A673 (cell line): ENCODE data around the gene IFNA16. TPM values are rescaled to one million over a fixed set of nuclear protein-coding genes. Genes with fewer than 3 reads are reported as not detected.
"Not testable (repeated sequence)": the region's sequence is repeated elsewhere in the genome, so short reads cannot be mapped to it uniquely, and the experiment has no call there.

Source experiments
- BruUV-seq: library from RNA; stranded (reverse); fragments of 400-500 nt; replicated peaks from 2 replicates; lab custom pipeline; 2021; lab: Mats Ljungman, UMichigan
- CTCF ChIA-PET: fragments of 300-600 bp; sonication (Branson Sonifier 250); formaldehyde crosslinking; loops from one replicate; lab custom pipeline; 2022; ENCODE audit warnings: antibody characterized with exemption; lab: Charles Lee
- POLR2A ChIA-PET: fragments of 300-600 bp; sonication (Branson Sonifier 250); formaldehyde crosslinking; loops from one replicate; lab custom pipeline; 2022; ENCODE audit warnings: antibody characterized with exemption; ENCODE audit not compliant: low non-redundant PET; lab: Charles Lee
- DNase-seq: peaks from one replicate; pipeline ENCODE4 v3.0.0-alpha.2; 2015; ENCODE audit warnings: low spot score
- H3K27ac ChIP-seq: fragments of 200-600 bp; sonication (generic); 2 replicates; pipeline ENCODE4 v1.5.1; 2016; ENCODE audit warnings: mixed run types, low read depth, mild to moderate bottlenecking, mixed read lengths, antibody characterized with exemption, low read length; ENCODE audit not compliant: poor library complexity, severe bottlenecking
- H3K27me3 ChIP-seq: fragments of 200-600 bp; sonication (generic); replicated peaks from 2 replicates; pipeline ENCODE4 v1.6.1; 2017; ENCODE audit warnings: mixed run types, low read depth, mild to moderate bottlenecking, mixed read lengths, antibody characterized with exemption, low read length; ENCODE audit not compliant: insufficient read depth, poor library complexity
- H3K36me3 ChIP-seq: fragments of 200-600 bp; sonication (generic); 2 replicates; pipeline ENCODE4 v1.6.1; 2016; ENCODE audit warnings: mixed run types, mild to moderate bottlenecking, mixed read lengths, antibody characterized with exemption, low read length; ENCODE audit not compliant: insufficient read depth, poor library complexity, severe bottlenecking
- H3K4me1 ChIP-seq: fragments of 200-600 bp; sonication (generic); 2 replicates; pipeline ENCODE4 v1.6.1; 2017; ENCODE audit warnings: mixed run types, mild to moderate bottlenecking, mixed read lengths, antibody characterized with exemption, low read length; ENCODE audit not compliant: insufficient read depth, poor library complexity, severe bottlenecking
- H3K4me3 ChIP-seq: fragments of 200-600 bp; sonication (generic); 2 replicates; pipeline ENCODE4 v1.5.1; 2016; ENCODE audit warnings: low read depth, mixed run types, mild to moderate bottlenecking, mixed read lengths, low read length; ENCODE audit not compliant: poor library complexity, severe bottlenecking
- H3K9me3 ChIP-seq: fragments of 200-600 bp; sonication (generic); 2 replicates; pipeline ENCODE4 v1.6.1; 2016; ENCODE audit warnings: mixed run types, low read depth, mild to moderate bottlenecking, mixed read lengths, antibody characterized with exemption, low read length; ENCODE audit not compliant: poor library complexity, severe bottlenecking
- EZH2 ChIP-seq: fragments of 200-600 bp; sonication (generic); IDR thresholded peaks from 2 replicates; pipeline ENCODE4 v1.6.1; 2017; ENCODE audit warnings: borderline replicate concordance, low read depth, mild to moderate bottlenecking, mixed read lengths, antibody characterized with exemption, low read length; ENCODE audit not compliant: poor library complexity, severe bottlenecking
- intact Hi-C: fragments of 100-400 bp; cut with micrococcal nuclease; formaldehyde crosslinking; loops from one replicate; pipeline ENCODE4 v1.10.0; 2022; ENCODE audit not compliant: unreplicated experiment
- total RNA-seq: library from RNA; stranded (reverse); gene quantifications from 2 replicates; pipeline ENCODE4 v1.2.3, GENCODE V29; 2021
- TF ChIP-seq, protein P1 (sequence below): fragments of 300-800, 200-600 bp; sonication (generic); conservative IDR thresholded peaks from 2 replicates; pipeline ENCODE4 v1.5.1; 2017; ENCODE audit warnings: low read depth, mild to moderate bottlenecking, antibody characterized with exemption, low read length, moderate library complexity, mixed read lengths

IFNA16 gene
- total RNA-seq, 1 experiment from 2014 or later: not detected

DNA sequence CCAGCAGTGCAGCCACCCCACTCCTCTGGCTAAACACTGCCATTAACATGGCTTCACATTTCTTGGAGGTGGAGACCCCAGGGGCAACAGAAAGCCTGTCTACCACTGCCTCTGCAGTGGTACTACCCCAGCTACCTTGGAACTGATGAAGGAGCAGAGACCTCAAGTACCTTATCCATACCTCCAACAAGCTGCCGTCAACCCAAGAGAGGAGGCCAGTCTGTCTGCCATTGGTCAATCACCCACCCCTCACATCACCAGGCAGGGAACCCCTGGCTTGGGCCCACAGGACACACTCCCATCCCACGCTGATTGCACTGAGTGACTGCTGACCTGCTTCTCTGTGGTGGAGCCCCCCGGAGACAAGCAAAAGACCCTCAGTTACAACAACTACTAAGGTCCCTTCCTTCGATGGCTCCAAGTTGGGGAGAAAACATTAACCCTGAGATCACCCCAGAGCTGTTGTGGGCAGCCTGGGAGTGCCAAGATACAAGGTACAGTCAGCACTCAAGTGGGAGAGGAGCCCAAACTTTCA, 17.1 kb upstream of the IFNA16 start:
- no peak for TF ChIP-seq EZH2
- TF ChIP-seq, protein P1, sequence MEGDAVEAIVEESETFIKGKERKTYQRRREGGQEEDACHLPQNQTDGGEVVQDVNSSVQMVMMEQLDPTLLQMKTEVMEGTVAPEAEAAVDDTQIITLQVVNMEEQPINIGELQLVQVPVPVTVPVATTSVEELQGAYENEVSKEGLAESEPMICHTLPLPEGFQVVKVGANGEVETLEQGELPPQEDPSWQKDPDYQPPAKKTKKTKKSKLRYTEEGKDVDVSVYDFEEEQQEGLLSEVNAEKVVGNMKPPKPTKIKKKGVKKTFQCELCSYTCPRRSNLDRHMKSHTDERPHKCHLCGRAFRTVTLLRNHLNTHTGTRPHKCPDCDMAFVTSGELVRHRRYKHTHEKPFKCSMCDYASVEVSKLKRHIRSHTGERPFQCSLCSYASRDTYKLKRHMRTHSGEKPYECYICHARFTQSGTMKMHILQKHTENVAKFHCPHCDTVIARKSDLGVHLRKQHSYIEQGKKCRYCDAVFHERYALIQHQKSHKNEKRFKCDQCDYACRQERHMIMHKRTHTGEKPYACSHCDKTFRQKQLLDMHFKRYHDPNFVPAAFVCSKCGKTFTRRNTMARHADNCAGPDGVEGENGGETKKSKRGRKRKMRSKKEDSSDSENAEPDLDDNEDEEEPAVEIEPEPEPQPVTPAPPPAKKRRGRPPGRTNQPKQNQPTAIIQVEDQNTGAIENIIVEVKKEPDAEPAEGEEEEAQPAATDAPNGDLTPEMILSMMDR: no peak
- ChIA-PET CTCF (no interaction called here), POLR2A (no interaction called here)
- intact Hi-C loops: no loop called here
- Histone ChIP-seq H3K4me3 (no peak overlapping the region), H3K4me1 (no peaks in the 10 kb centered on the region), H3K27ac (no peak overlapping the region), H3K36me3 (no peaks in the 10 kb centered on the region), H3K9me3 (no peaks in the 10 kb centered on the region), H3K27me3 (peaks cover 2% of the 10 kb centered on the region)
- BruUV-seq: no TSS peak
- no peak for DNase-seq

GRCh38 chr9:21233258-21233657, 16.1 kb upstream of the IFNA16 start:
- no peaks in the 10 kb centered on the region for H3K9me3 ChIP-seq
- CTCF ChIA-PET: no interaction called here
- no peak for DNase-seq
- POLR2A ChIA-PET: no interaction called here
- H3K27me3 ChIP-seq: peaks cover 2% of the 10 kb centered on the region
- no peaks in the 10 kb centered on the region for H3K36me3 ChIP-seq
- no peak for TF ChIP-seq EZH2
- TF ChIP-seq, protein P1: no peak
- no peak overlapping the region for H3K27ac ChIP-seq
- intact Hi-C loops: no loop called here
- H3K4me1 ChIP-seq: no peaks in the 10 kb centered on the region
- H3K4me3 ChIP-seq: no peak overlapping the region
- no TSS peak for BruUV-seq

- intact Hi-C loops: no loop called here
- no peaks in the 10 kb centered on the region for H3K9me3 ChIP-seq
- H3K4me1 ChIP-seq: no peaks in the 10 kb centered on the region
- POLR2A ChIA-PET: no interaction called here
- CTCF ChIA-PET: no interaction called here
- H3K27ac ChIP-seq: no peak within 1 kb of the TSS
- TF ChIP-seq, protein P1: no peak
- no peak for TF ChIP-seq EZH2
- no peaks in the 10 kb centered on the region for H3K27me3 ChIP-seq
- DNase-seq: no peak
- no peak within 1 kb of the TSS for H3K4me3 ChIP-seq
- no peaks in the 10 kb centered on the region for H3K36me3 ChIP-seq
- BruUV-seq: no TSS peak
Observed at GRCh38 chr9:21228122-21228521, 11.0 kb upstream of the IFNA16 start, which contains the start of gene IFNA17. TSS of gene IFNA17 (minus strand) at chr9:21228222. CDS start at chr9:21228173, 49 bp downstream.

DNA sequence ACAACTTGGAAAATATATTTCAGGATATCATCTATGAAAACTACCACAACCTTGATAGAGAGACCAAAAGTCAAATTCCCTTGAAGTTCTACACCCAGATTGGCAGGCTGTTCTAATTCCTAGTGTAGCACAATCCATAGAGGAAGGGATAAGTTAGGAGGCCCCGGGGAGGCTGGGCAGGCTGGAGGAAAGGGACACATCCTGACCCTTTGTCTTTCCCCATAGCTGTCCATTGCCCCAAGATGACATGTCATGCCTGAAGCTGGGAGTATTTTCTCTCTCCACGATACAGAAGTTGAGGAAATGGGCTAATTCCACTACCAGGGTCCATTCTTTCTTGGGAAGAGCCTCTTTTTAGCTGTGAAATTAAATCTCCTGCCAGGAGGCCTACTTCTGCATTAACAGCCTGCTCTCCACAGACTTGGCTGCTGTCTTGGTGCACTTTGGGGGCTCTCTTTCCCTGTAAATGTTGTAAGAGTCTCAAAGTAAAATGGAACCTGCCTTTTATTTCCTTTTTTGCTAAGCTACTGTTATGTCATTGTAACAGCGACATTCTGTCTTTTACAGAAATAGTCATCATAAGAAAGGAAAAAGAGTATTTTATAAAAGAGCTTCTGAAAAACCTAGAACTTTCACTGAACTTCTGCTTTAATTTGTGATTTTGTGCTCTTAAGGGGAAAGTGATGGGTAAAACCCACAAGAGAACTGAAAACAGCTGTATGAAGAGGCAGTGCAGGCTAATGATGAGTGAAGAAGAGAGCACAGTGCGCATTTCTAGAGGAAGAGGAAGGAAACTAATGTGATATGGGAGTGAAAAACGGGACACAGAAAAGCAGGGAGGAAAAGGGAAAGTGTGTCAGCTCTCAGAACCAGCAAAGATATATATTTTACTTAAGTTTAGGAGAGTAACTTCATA, 3.4 kb downstream of the IFNA16 start:
- H3K9me3 ChIP-seq, BruUV-seq, CTCF ChIA-PET, POLR2A ChIA-PET, H3K27me3 ChIP-seq, H3K4me3 ChIP-seq, DNase-seq, H3K4me1 ChIP-seq, H3K36me3 ChIP-seq, H3K27ac ChIP-seq: not testable (repeated sequence)
- intact Hi-C loops: loop anchor here (1.0 kb wide), 1 partner anchor 18 kb away; no protein-coding TSS in a partner anchor

- H3K9me3 ChIP-seq, H3K4me1 ChIP-seq, H3K4me3 ChIP-seq, H3K27ac ChIP-seq, CTCF ChIA-PET, BruUV-seq, POLR2A ChIA-PET, intact Hi-C loops, H3K36me3 ChIP-seq, H3K27me3 ChIP-seq, DNase-seq: not testable (repeated sequence)
Observed at GRCh38 chr9:21212160-21212559, 5.0 kb downstream of the IFNA16 start.
